GM23338 (cell line): ENCODE measurements around the gene ACOT11.

ENCODE experiments used
- EZH2 ChIP-seq: fragments of 200-600 bp; sonication (generic); IDR thresholded peaks from one replicate; pipeline ENCODE4 v1.8.0; 2017; ENCODE audit warnings: antibody characterized with exemption, mild to moderate bottlenecking, low read depth; ENCODE audit not compliant: unreplicated experiment
- EZH2phosphoT487 ChIP-seq: fragments of 200-600 bp; sonication (generic); IDR thresholded peaks from one replicate; pipeline ENCODE4 v1.8.1; 2018; ENCODE audit warnings: antibody characterized with exemption; ENCODE audit not compliant: unreplicated experiment
- JUNB ChIP-seq: IDR thresholded peaks from one replicate; pipeline ENCODE4 v1.6.1; 2016; ENCODE audit warnings: antibody characterized with exemption; ENCODE audit not compliant: unreplicated experiment
- NANOG ChIP-seq: IDR thresholded peaks from 2 replicates; pipeline ENCODE4 v1.6.1; 2016; ENCODE audit warnings: antibody characterized with exemption, borderline replicate concordance
- POLR2AphosphoS5 ChIP-seq: IDR thresholded peaks from 2 replicates; pipeline ENCODE4 v1.6.1; 2016; ENCODE audit warnings: antibody characterized with exemption, low read depth
- TF ChIP-seq, protein P1 (sequence below), 2 experiments: fragments of 200-600 bp in 1 of 2; sonication (generic) in 1 of 2; conservative IDR thresholded peaks; 2 replicates each; pipeline versions ENCODE4 v1.5.1 to v1.6.1; 2016 to 2017; ENCODE audit warnings: antibody characterized with exemption in 2 of 2, low read depth in 2 of 2, mild to moderate bottlenecking in 2 of 2, moderate library complexity in 1 of 2
- TF ChIP-seq, protein P2 (sequence below): IDR thresholded peaks from one replicate; pipeline ENCODE4 v1.6.1; 2018; ENCODE audit warnings: antibody characterized with exemption; ENCODE audit not compliant: unreplicated experiment

DNA sequence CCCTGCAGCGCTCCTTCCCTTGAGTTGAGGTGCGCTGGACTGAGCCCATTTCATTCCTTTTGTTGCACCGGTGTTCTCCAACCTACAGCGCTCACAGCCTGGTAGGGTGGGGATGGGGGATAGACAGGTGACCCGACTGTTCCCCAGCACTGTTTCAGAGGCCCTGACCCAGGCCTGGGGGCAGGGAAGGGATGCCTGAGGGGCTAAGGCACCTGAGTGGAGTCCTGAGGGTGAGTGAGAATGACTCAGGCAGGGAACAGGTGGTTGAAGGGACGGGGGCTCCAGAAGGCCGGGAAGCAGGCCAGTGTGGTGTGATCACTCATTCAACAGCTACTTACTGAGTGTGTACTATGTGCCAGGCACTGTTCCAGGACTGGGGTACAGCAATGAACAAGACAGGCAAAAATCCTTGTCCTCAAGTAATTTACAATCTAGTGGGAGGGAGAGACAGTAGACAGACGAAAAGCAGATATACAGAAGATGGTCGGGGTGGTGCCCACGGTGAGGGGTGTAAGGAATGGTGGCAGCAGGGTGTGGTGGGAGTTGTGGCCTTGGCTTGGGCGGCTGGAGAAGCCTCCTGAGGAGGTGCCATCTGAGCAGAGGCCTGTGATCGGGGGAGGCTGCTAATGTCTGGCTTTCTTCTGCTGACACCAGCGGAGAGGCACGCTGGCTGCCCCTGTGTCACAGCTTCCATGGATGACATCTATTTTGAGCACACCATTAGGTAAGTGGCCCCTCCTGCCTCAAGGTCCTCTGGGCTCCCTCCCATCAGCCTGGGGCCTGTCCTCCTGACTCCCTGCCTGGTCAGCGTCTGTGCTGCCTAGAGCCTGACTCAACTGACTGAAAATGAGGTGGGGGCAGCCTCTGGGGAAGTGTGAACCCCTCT is 37.4 kb downstream of the ACOT11 start:
- TF ChIP-seq, protein P1, sequence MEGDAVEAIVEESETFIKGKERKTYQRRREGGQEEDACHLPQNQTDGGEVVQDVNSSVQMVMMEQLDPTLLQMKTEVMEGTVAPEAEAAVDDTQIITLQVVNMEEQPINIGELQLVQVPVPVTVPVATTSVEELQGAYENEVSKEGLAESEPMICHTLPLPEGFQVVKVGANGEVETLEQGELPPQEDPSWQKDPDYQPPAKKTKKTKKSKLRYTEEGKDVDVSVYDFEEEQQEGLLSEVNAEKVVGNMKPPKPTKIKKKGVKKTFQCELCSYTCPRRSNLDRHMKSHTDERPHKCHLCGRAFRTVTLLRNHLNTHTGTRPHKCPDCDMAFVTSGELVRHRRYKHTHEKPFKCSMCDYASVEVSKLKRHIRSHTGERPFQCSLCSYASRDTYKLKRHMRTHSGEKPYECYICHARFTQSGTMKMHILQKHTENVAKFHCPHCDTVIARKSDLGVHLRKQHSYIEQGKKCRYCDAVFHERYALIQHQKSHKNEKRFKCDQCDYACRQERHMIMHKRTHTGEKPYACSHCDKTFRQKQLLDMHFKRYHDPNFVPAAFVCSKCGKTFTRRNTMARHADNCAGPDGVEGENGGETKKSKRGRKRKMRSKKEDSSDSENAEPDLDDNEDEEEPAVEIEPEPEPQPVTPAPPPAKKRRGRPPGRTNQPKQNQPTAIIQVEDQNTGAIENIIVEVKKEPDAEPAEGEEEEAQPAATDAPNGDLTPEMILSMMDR (conservative IDR thresholded peaks at IDR 0.05; ENCODE audit: low read depth in 2 of 2), result no peak
- TF ChIP-seq JUNB (no peak), EZH2phosphoT487 (no peak), NANOG (no peak), POLR2AphosphoS5 (no peak), EZH2 (no peak)
- TF ChIP-seq, protein P2, sequence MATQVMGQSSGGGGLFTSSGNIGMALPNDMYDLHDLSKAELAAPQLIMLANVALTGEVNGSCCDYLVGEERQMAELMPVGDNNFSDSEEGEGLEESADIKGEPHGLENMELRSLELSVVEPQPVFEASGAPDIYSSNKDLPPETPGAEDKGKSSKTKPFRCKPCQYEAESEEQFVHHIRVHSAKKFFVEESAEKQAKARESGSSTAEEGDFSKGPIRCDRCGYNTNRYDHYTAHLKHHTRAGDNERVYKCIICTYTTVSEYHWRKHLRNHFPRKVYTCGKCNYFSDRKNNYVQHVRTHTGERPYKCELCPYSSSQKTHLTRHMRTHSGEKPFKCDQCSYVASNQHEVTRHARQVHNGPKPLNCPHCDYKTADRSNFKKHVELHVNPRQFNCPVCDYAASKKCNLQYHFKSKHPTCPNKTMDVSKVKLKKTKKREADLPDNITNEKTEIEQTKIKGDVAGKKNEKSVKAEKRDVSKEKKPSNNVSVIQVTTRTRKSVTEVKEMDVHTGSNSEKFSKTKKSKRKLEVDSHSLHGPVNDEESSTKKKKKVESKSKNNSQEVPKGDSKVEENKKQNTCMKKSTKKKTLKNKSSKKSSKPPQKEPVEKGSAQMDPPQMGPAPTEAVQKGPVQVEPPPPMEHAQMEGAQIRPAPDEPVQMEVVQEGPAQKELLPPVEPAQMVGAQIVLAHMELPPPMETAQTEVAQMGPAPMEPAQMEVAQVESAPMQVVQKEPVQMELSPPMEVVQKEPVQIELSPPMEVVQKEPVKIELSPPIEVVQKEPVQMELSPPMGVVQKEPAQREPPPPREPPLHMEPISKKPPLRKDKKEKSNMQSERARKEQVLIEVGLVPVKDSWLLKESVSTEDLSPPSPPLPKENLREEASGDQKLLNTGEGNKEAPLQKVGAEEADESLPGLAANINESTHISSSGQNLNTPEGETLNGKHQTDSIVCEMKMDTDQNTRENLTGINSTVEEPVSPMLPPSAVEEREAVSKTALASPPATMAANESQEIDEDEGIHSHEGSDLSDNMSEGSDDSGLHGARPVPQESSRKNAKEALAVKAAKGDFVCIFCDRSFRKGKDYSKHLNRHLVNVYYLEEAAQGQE, result no peak
